Endothelial cell of umbilical vein (primary cell): Measurements from ENCODE around the gene CERS6. TPM values are rescaled to one million over a fixed set of nuclear protein-coding genes. Genes with fewer than 3 reads are reported as not detected.

ENCODE experiments used
- BruUV-seq: library from RNA; stranded (reverse); fragments of 400-500 nt; replicated peaks from 2 replicates; lab custom pipeline; 2021; lab: Mats Ljungman, UMichigan
- CTCF ChIA-PET: fragments of 300-600, 350-600 bp; sonication (Branson Sonifier 250); formaldehyde crosslinking; loops from one replicate; lab custom pipeline; 2021; ENCODE audit warnings: antibody characterized with exemption, inconsistent platforms; lab: Charles Lee
- POLR2A ChIA-PET: fragments of 300-600, 350-600 bp; sonication (Branson Sonifier 250); formaldehyde crosslinking; loops from one replicate; lab custom pipeline; 2021; ENCODE audit warnings: antibody characterized with exemption, inconsistent platforms; lab: Charles Lee
- DNase-seq: peaks from one replicate; pipeline ENCODE4 v3.0.0-alpha.2; 2011; ENCODE audit warnings: low read depth, low spot score
- FAIRE-seq: peaks from 2 replicates; lab custom pipeline; 2011; peaks lifted over from hg19 to GRCh38; lab: Jason Lieb, UNC
- H2AFZ ChIP-seq: 2 replicates; pipeline ENCODE4 v1.6.0; 2012; ENCODE audit warnings: low read depth, low read length, control low read depth, inconsistent platforms
- H3K27ac ChIP-seq: 2 replicates; pipeline ENCODE4 v1.5.1; 2011; ENCODE audit warnings: low read depth, mild to moderate bottlenecking, control low read depth, low read length, moderate library complexity; ENCODE audit not compliant: insufficient read depth
- H3K27me3 ChIP-seq, 2 experiments: 2 replicates each; pipeline versions ENCODE4 v1.6.0 to v1.6.1; 2011; ENCODE audit warnings: low read length in 2 of 2, mixed read lengths in 1 of 2; ENCODE audit not compliant: control insufficient read depth in 2 of 2, insufficient read depth in 2 of 2
- H3K36me3 ChIP-seq, 2 experiments: 2 replicates in 1 of 2; 3 replicates in 1 of 2; pipeline ENCODE4 v1.5.1; 2011; ENCODE audit warnings: low read length in 2 of 2, mild to moderate bottlenecking in 1 of 2, moderate library complexity in 1 of 2; ENCODE audit not compliant: control insufficient read depth in 2 of 2, insufficient read depth in 2 of 2; ENCODE audit errors: extremely low read depth in 1 of 2
- H3K4me1 ChIP-seq: 3 replicates; pipeline ENCODE4 v1.5.1; 2011; ENCODE audit warnings: mild to moderate bottlenecking, low read length; ENCODE audit not compliant: control insufficient read depth, insufficient read depth; ENCODE audit errors: extremely low read depth
- H3K4me2 ChIP-seq: 2 replicates; pipeline ENCODE4 v1.6.1; 2011; ENCODE audit warnings: low read length, control low read depth, mixed read lengths; ENCODE audit not compliant: insufficient read depth
- H3K4me3 ChIP-seq, 3 experiments: fragments of 200-600 bp in 1 of 3; sonication (generic), shearing (Covaris generic) in 1 of 3; replicated peaks in 1 of 3; 2 replicates each; pipeline ENCODE4 v1.5.1; 2011 to 2016; ENCODE audit warnings: control low read depth in 3 of 3, low read length in 3 of 3, mild to moderate bottlenecking in 2 of 3, inconsistent platforms in 1 of 3, low read depth in 1 of 3, moderate library complexity in 1 of 3; ENCODE audit not compliant: insufficient read depth in 1 of 3
- H3K79me2 ChIP-seq: 2 replicates; pipeline ENCODE4 v1.6.0; 2012; ENCODE audit warnings: low read length, inconsistent platforms; ENCODE audit not compliant: control insufficient read depth, insufficient read depth
- H3K9ac ChIP-seq: replicated peaks from 2 replicates; pipeline ENCODE3; 2011; ENCODE audit warnings: low read length, control low read depth; ENCODE audit not compliant: insufficient read depth; ENCODE audit errors: extremely low read depth
- H3K9me1 ChIP-seq: replicated peaks from 3 replicates; pipeline ENCODE4 v1.6.0; 2011; ENCODE audit warnings: mild to moderate bottlenecking, low read length; ENCODE audit not compliant: control insufficient read depth, insufficient read depth; ENCODE audit errors: extremely low read depth
- H3K9me3 ChIP-seq: replicated peaks from 2 replicates; pipeline ENCODE4 v1.5.1; 2012; ENCODE audit warnings: low read length, inconsistent platforms; ENCODE audit not compliant: control insufficient read depth, insufficient read depth
- H4K20me1 ChIP-seq: replicated peaks from 2 replicates; pipeline ENCODE3; 2011; ENCODE audit warnings: mild to moderate bottlenecking, low read length; ENCODE audit not compliant: control insufficient read depth, insufficient read depth; ENCODE audit errors: extremely low read depth
- EZH2 ChIP-seq: IDR thresholded peaks from 2 replicates; pipeline ENCODE4 v1.6.1; 2012; ENCODE audit warnings: borderline replicate concordance, low read depth, mild to moderate bottlenecking, moderate library complexity, low read length, inconsistent platforms; ENCODE audit not compliant: severe bottlenecking
- FOS ChIP-seq: IDR thresholded peaks from 2 replicates; pipeline ENCODE4 v1.6.1; 2011; ENCODE audit warnings: mild to moderate bottlenecking, low read length, moderate library complexity, borderline replicate concordance; ENCODE audit not compliant: insufficient read depth
- GATA2 ChIP-seq: IDR thresholded peaks from 2 replicates; pipeline ENCODE4 v1.7.0; 2011; ENCODE audit warnings: low read depth, mild to moderate bottlenecking, moderate library complexity, mixed read lengths, low read length; ENCODE audit not compliant: insufficient read length, insufficient read depth
- JUN ChIP-seq: IDR thresholded peaks from 2 replicates; pipeline ENCODE4 v1.6.1; 2011; ENCODE audit warnings: borderline replicate concordance, low read depth; ENCODE audit not compliant: insufficient read length, insufficient read depth
- MYC ChIP-seq: IDR thresholded peaks from one replicate; pipeline ENCODE4 v1.6.1; 2011; ENCODE audit warnings: mild to moderate bottlenecking, low read depth, low read length
- POLR2A ChIP-seq: IDR thresholded peaks from 2 replicates; pipeline ENCODE4 v1.6.1; 2012; ENCODE audit warnings: low read depth, mild to moderate bottlenecking, control low read depth, low read length
- POLR2AphosphoS5 ChIP-seq: IDR thresholded peaks from 2 replicates; pipeline ENCODE4 v1.6.1; 2012; ENCODE audit warnings: low read depth, mild to moderate bottlenecking, control low read depth, low read length, moderate library complexity; ENCODE audit not compliant: insufficient read depth
- dilution Hi-C: fragments of 300-500 bp; cut with MboI; formaldehyde crosslinking; loops from one replicate; pipeline ENCODE4 v1.15.0; 2019; ENCODE audit warnings: low sequenced_read_pairs; ENCODE audit not compliant: extremely low pct_ligation_motif_present
- intact Hi-C: fragments of 100-400 bp; cut with micrococcal nuclease; formaldehyde crosslinking; loops from one replicate; pipeline ENCODE4 v1.10.0; 2022
- polyA plus RNA-seq, 4 experiments: library from polyadenylated mRNA; depleted of rRNA in 3 of 4; stranded (reverse) in 3 of 4; unstranded in 1 of 4; fragments of >200 nt; gene quantifications; 2 replicates each; pipeline versions ENCODE4 v1.2.1 to v1.2.3, GENCODE V29; 2011 to 2012; ENCODE audit warnings: missing spikeins in 1 of 4
- total RNA-seq: library from RNA; stranded (reverse); gene quantifications from 2 replicates; pipeline ENCODE4 v1.2.3, GENCODE V29; 2021
- TF ChIP-seq, protein P1 (sequence below), 2 donors: IDR thresholded peaks; 1 replicate in 1 of 2; 2 replicates in 1 of 2; pipeline ENCODE4 v1.5.1; 2011; ENCODE audit warnings: low read length in 2 of 2, mild to moderate bottlenecking in 2 of 2, moderate library complexity in 2 of 2, control low read depth in 1 of 2, inconsistent platforms in 1 of 2, low read depth in 1 of 2; ENCODE audit not compliant: insufficient read depth in 1 of 2; ENCODE audit errors: extremely low read depth in 1 of 2
- TF ChIP-seq, protein P2 (sequence below): IDR thresholded peaks from 2 replicates; pipeline ENCODE4 v1.6.1; 2011; ENCODE audit not compliant: insufficient read depth, insufficient read length

Gene CERS6
- total and polyA plus RNA-seq, 2 donors (not counting 3 experiments of a cell fraction or from before 2014, with no cell fraction given): 2.7 to 11.7 TPM

DNA sequence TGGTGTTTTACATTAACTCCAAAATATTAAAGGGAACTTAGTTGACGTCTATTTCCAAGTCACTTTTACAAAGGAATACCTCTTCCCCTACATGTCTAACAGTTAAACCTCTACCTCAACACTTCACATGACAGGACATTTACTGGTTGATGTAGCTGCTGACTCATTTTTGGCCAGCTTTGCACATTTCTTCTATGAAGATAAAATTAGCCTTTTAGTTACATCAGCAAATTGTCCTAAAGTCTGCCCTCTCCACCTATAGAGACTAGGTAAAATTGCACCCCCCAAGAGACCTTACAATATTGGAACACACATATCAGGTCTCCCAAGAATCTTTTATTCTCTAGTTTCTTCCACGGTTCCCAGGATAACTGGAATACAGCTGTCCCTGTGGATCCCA is 10.1 kb upstream of the CERS6 start:
- no peaks in the 10 kb centered on the region for H4K20me1 ChIP-seq
- no peaks in the 10 kb centered on the region for H3K9me3 ChIP-seq
- dilution Hi-C loops: no loop called here
- no peaks in the 10 kb centered on the region for H3K9me1 ChIP-seq
- BruUV-seq: no TSS peak
- no peak overlapping the region for H3K4me3 ChIP-seq
- no peak for DNase-seq
- H3K36me3 ChIP-seq: no peaks in the 10 kb centered on the region
- H2AFZ ChIP-seq: no peak overlapping the region
- H3K4me1 ChIP-seq: no peaks in the 10 kb centered on the region
- no peak for FAIRE-seq
- H3K4me2 ChIP-seq: no peak overlapping the region
- TF ChIP-seq FOS: no peak
- TF ChIP-seq MYC: no peak
- TF ChIP-seq EZH2: no peak
- TF ChIP-seq, protein P1, sequence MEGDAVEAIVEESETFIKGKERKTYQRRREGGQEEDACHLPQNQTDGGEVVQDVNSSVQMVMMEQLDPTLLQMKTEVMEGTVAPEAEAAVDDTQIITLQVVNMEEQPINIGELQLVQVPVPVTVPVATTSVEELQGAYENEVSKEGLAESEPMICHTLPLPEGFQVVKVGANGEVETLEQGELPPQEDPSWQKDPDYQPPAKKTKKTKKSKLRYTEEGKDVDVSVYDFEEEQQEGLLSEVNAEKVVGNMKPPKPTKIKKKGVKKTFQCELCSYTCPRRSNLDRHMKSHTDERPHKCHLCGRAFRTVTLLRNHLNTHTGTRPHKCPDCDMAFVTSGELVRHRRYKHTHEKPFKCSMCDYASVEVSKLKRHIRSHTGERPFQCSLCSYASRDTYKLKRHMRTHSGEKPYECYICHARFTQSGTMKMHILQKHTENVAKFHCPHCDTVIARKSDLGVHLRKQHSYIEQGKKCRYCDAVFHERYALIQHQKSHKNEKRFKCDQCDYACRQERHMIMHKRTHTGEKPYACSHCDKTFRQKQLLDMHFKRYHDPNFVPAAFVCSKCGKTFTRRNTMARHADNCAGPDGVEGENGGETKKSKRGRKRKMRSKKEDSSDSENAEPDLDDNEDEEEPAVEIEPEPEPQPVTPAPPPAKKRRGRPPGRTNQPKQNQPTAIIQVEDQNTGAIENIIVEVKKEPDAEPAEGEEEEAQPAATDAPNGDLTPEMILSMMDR (IDR thresholded peaks at IDR 0.05; ENCODE audit: extremely low read depth in 1 of 2, insufficient read depth in 1 of 2, low read depth in 1 of 2, low read length in 2 of 2): no peak
- no peak for TF ChIP-seq POLR2A
- TF ChIP-seq JUN: no peak
- no peak for TF ChIP-seq GATA2
- TF ChIP-seq, protein P2, sequence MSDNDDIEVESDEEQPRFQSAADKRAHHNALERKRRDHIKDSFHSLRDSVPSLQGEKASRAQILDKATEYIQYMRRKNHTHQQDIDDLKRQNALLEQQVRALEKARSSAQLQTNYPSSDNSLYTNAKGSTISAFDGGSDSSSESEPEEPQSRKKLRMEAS: no peak
- TF ChIP-seq POLR2AphosphoS5: no peak
- no peaks in the 10 kb centered on the region for H3K27me3 ChIP-seq
- H3K79me2 ChIP-seq: no peaks in the 10 kb centered on the region
- CTCF ChIA-PET: interaction anchor here (0.7 to 0.9 kb wide), 2 partner anchors 10 to 17 kb away, joined by 3 to 5 read pairs; no protein-coding TSS in a partner anchor
- intact Hi-C loops: no loop called here
- H3K9ac ChIP-seq: no peak overlapping the region
- POLR2A ChIA-PET: no interaction called here
- no peak overlapping the region for H3K27ac ChIP-seq
